Fibroblast of lung (primary cell): ENCODE results near the gene UBE2V1. TPM values are rescaled to one million over a fixed set of nuclear protein-coding genes. Genes with fewer than 3 reads are reported as not detected.

Source experiments
- DNase-seq, 2 donors: peaks; one replicate each; pipeline versions ENCODE4 v3.0.0 to v3.0.0-alpha.2; 2010; ENCODE audit warnings: low read depth in 2 of 2
- H2AFZ ChIP-seq: 2 replicates; pipeline ENCODE4 v1.5.1; 2012; ENCODE audit warnings: low read length, control low read depth, inconsistent platforms
- H3K27ac ChIP-seq: 2 replicates; pipeline ENCODE4 v1.5.1; 2011; ENCODE audit warnings: low read length, control low read depth; ENCODE audit not compliant: insufficient read depth
- H3K27me3 ChIP-seq: 2 replicates; pipeline ENCODE4 v1.5.1; 2011; ENCODE audit warnings: mild to moderate bottlenecking, low read length; ENCODE audit not compliant: control insufficient read depth, insufficient read depth
- H3K36me3 ChIP-seq: 2 replicates; pipeline ENCODE4 v1.5.1; 2011; ENCODE audit warnings: low read length; ENCODE audit not compliant: control insufficient read depth, insufficient read depth
- H3K4me1 ChIP-seq: 2 replicates; pipeline ENCODE4 v1.5.1; 2011; ENCODE audit warnings: low read length; ENCODE audit not compliant: control insufficient read depth, insufficient read depth; ENCODE audit errors: extremely low read depth
- H3K4me2 ChIP-seq: 2 replicates; pipeline ENCODE4 v1.5.1; 2011; ENCODE audit warnings: low read length, control low read depth; ENCODE audit not compliant: insufficient read depth; ENCODE audit errors: extremely low read depth
- H3K4me3 ChIP-seq, 4 experiments: fragments of 200-600 bp in 1 of 4; sonication (generic) in 1 of 4; replicated peaks in 1 of 4; 2 replicates each; pipeline ENCODE4 v1.5.1; 2011 to 2016; ENCODE audit warnings: low read length in 4 of 4, low read depth in 3 of 4, mild to moderate bottlenecking in 3 of 4, control low read depth in 2 of 4, inconsistent platforms in 1 of 4, mixed read lengths in 1 of 4; ENCODE audit not compliant: insufficient read depth in 1 of 4; ENCODE audit errors: control extremely low read depth in 1 of 4
- H3K79me2 ChIP-seq: 2 replicates; pipeline ENCODE4 v1.5.1; 2012; ENCODE audit warnings: mild to moderate bottlenecking, low read length, inconsistent platforms; ENCODE audit not compliant: control insufficient read depth, insufficient read depth
- H3K9ac ChIP-seq: 2 replicates; pipeline ENCODE4 v1.5.1; 2011; ENCODE audit warnings: mild to moderate bottlenecking, low read length, control low read depth; ENCODE audit not compliant: insufficient read depth
- H3K9me3 ChIP-seq: 2 replicates; pipeline ENCODE4 v1.5.1; 2012; ENCODE audit warnings: low read depth, low read length; ENCODE audit not compliant: control insufficient read depth, insufficient read depth
- H4K20me1 ChIP-seq: 2 replicates; pipeline ENCODE4 v1.5.1; 2011; ENCODE audit warnings: low read length; ENCODE audit not compliant: control insufficient read depth, insufficient read depth; ENCODE audit errors: extremely low read depth
- EZH2 ChIP-seq: IDR thresholded peaks from 2 replicates; pipeline ENCODE4 v1.5.1; 2012; ENCODE audit warnings: low read length, control low read depth, mild to moderate bottlenecking; ENCODE audit errors: missing control alignments
- polyA plus RNA-seq, 2 donors: library from polyadenylated mRNA; depleted of rRNA in 1 of 2; stranded (reverse) in 1 of 2; unstranded in 1 of 2; fragments of >200 nt; gene quantifications; 2 replicates each; pipeline ENCODE4 v1.2.1, GENCODE V29; 2011 to 2012; ENCODE audit warnings: missing spikeins in 1 of 2
- total RNA-seq: library from RNA; depleted of rRNA; stranded (reverse); fragments of >200 nt; gene quantifications from 2 replicates; pipeline ENCODE4 v1.2.1, GENCODE V29; 2014
- TF ChIP-seq, protein P1 (sequence below), 2 donors: IDR thresholded peaks in 1 of 2; conservative IDR thresholded peaks in 1 of 2; 1 replicate in 1 of 2; 2 replicates in 1 of 2; pipeline ENCODE4 v1.5.1; 2011 to 2012; ENCODE audit warnings: low read length in 2 of 2, control low read depth in 1 of 2, inconsistent platforms in 1 of 2, low read depth in 1 of 2, mild to moderate bottlenecking in 1 of 2

Gene UBE2V1
- total and polyA plus RNA-seq, 2 donors (not counting 1 experiment from before 2014, with no cell fraction given), result 31.7 to 193 TPM

DNA sequence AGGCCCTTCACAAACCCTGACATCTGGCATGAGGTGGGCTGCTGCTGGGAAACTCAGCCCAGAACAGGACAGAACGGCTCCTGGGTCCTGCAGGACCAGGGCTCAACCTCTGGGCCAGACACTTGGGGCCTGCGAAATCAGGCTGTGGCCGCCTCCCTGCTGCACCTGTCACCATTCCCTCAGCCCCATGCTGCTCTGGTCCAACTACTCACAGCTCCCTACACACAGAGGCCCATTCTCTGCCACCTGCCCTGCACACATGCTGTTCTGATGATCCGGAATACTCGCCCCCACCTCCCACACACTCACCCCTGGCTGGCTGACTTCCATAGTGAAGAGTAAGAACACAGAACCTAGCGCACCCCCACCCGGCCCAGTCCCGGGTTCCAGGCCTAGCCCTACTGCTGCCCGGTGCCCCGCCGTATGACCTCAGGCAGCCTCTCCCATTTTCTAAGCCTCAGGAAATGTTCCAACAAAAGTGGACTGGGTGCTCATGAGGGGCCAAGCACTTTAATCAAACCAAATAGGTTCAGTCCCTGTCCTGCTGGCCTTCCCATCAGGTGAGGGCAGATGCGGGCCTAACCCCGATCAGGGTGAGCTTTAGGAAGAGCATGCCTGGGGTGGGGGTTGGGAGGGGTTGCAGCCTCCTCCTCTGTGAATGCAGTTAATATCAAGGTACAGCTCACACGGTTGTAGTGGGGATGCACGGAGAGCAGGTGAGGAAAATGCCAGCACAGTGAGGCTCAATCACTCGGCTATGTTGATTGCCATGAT is 36.7 kb upstream of the UBE2V1 start:
- Histone ChIP-seq H3K36me3 (peaks cover 20% of the 10 kb centered on the region), H3K27ac (no peak overlapping the region), H3K9ac (no peak overlapping the region), H4K20me1 (no peaks in the 10 kb centered on the region), H3K4me2 (peak overlapping the region; percentile 42), H3K9me3 (no peaks in the 10 kb centered on the region), H2AFZ (no peak overlapping the region), H3K79me2 (peaks cover 76% of the 10 kb centered on the region), H3K4me3 (peak overlapping the region in 1 of 4 experiments; percentile 10), H3K4me1 (peaks cover 26% of the 10 kb centered on the region), H3K27me3 (no peaks in the 10 kb centered on the region)
- DNase-seq, result no peak
- TF ChIP-seq, protein P1, sequence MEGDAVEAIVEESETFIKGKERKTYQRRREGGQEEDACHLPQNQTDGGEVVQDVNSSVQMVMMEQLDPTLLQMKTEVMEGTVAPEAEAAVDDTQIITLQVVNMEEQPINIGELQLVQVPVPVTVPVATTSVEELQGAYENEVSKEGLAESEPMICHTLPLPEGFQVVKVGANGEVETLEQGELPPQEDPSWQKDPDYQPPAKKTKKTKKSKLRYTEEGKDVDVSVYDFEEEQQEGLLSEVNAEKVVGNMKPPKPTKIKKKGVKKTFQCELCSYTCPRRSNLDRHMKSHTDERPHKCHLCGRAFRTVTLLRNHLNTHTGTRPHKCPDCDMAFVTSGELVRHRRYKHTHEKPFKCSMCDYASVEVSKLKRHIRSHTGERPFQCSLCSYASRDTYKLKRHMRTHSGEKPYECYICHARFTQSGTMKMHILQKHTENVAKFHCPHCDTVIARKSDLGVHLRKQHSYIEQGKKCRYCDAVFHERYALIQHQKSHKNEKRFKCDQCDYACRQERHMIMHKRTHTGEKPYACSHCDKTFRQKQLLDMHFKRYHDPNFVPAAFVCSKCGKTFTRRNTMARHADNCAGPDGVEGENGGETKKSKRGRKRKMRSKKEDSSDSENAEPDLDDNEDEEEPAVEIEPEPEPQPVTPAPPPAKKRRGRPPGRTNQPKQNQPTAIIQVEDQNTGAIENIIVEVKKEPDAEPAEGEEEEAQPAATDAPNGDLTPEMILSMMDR (conservative IDR thresholded peaks at IDR 0.05 in 1 of 2, IDR thresholded peaks at IDR 0.05 in 1 of 2; ENCODE audit: low read depth in 1 of 2, low read length in 2 of 2), result no peak
- no peak for TF ChIP-seq EZH2

DNA sequence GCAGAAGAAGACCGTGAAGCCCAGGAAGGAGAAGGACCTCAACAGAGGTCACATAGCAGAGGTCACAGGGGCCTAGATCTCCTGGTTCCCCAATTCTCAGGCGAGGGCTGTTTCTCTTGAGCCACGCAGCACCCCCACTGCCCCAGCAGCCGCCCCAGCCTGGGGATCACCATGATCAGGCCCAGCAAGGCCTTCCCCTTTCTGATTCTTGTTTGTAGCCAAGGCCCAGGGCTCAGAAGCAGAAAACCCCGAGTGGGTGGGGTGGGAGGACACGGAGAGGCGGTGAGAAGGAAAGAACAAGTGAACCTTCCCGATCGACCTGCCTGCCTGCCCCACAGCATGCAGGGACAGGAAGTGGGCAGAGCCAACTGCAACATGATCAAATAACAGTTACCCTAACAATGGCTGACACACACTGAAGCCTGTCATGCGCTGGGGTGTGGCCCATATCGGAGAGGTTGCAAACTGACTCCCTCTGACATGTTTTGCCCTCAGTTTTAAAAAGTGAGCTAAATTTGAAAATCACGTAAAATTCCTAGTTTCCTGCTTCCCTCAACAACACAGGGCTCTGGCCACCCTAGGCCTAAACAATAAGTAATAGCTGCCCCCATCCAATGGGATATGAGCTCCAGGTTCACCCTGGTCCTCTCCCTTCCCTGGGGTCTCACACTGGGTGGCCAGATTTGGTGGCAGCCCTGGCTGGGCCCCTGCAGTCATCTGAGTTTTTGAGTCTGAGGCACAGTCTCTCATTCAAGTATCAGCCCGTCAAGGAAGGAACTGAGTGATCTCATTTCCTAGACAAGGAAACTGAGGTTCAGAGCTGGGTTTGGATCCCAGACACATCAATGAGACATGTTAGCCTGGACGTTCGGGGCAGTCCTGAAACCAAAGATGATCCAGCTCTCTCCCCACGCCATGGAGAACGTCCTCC is 34.0 kb upstream of the UBE2V1 start:
- H3K27ac ChIP-seq, result peak overlapping the region; percentile 38
- peaks cover 28% of the 10 kb centered on the region for H3K36me3 ChIP-seq
- peak; percentile 34 to 55 for DNase-seq
- no peak overlapping the region for H3K9ac ChIP-seq
- H3K79me2 ChIP-seq, result peaks cover 76% of the 10 kb centered on the region
- no peak overlapping the region for H3K4me3 ChIP-seq
- peaks cover 21% of the 10 kb centered on the region for H3K4me1 ChIP-seq
- H3K27me3 ChIP-seq, result no peaks in the 10 kb centered on the region
- no peaks in the 10 kb centered on the region for H3K9me3 ChIP-seq
- H2AFZ ChIP-seq, result no peak overlapping the region
- no peaks in the 10 kb centered on the region for H4K20me1 ChIP-seq
- TF ChIP-seq, protein P1 (conservative IDR thresholded peaks at IDR 0.05 in 1 of 2, IDR thresholded peaks at IDR 0.05 in 1 of 2; ENCODE audit: low read depth in 1 of 2, low read length in 2 of 2), result no peak
- no peak for TF ChIP-seq EZH2
- peak overlapping the region; percentile 26 for H3K4me2 ChIP-seq

DNA sequence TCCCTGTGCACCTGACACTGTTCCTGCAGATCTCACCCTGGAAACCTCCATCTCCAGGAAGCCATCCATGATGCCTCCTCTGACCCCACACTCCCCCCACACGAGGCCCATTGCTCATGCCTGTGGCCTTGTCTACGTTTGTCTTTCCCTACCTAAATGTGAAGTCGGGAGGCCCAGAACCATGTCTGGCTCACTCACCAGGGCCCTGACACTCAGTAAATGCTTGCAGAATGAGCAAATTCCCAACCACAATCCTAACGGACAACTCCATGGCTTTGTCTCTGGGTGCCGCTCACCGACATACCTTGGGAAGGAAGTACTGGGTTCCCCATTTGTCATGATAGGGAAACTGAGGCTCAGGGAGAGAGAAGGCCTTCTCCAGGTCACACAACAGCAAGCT is 33.3 kb upstream of the UBE2V1 start:
- H3K27ac ChIP-seq, result no peak overlapping the region
- H4K20me1 ChIP-seq, result no peaks in the 10 kb centered on the region
- H2AFZ ChIP-seq, result no peak overlapping the region
- TF ChIP-seq, protein P1 (conservative IDR thresholded peaks at IDR 0.05 in 1 of 2, IDR thresholded peaks at IDR 0.05 in 1 of 2; ENCODE audit: low read depth in 1 of 2, low read length in 2 of 2), result no peak
- TF ChIP-seq EZH2, result no peak
- peaks cover 30% of the 10 kb centered on the region for H3K36me3 ChIP-seq
- no peaks in the 10 kb centered on the region for H3K9me3 ChIP-seq
- no peak overlapping the region for H3K9ac ChIP-seq
- peak in 1 of 2 donors; percentile 79 for DNase-seq
- no peak overlapping the region for H3K4me3 ChIP-seq
- peak overlapping the region; percentile 15 for H3K4me2 ChIP-seq
- H3K79me2 ChIP-seq, result peaks cover 75% of the 10 kb centered on the region
- H3K27me3 ChIP-seq, result no peaks in the 10 kb centered on the region
- peaks cover 21% of the 10 kb centered on the region for H3K4me1 ChIP-seq
